Fibroblast of villous mesenchyme (primary cell): ENCODE measurements around the gene FLT1. TPM values are rescaled to one million over a fixed set of nuclear protein-coding genes. Genes with fewer than 3 reads are reported as not detected.
A peak's percentile ranks its signal among the peaks of the same experiment; 100 is the strongest.

Experiments used
- DNase-seq: peaks from one replicate; pipeline ENCODE4 v3.0.0-alpha.2; 2010; ENCODE audit warnings: low read depth
- H3K4me3 ChIP-seq: 2 replicates; pipeline ENCODE4 v1.5.1; 2011; ENCODE audit warnings: low read depth, mild to moderate bottlenecking, low read length
- total RNA-seq: library from RNA; depleted of rRNA; stranded (reverse); fragments of >200 nt; gene quantifications from 2 replicates; pipeline ENCODE4 v1.2.3, GENCODE V29; 2012
- TF ChIP-seq, protein P1 (sequence below): IDR thresholded peaks from 2 replicates; pipeline ENCODE4 v1.5.1; 2012; ENCODE audit warnings: low read depth, mild to moderate bottlenecking, low read length; ENCODE audit not compliant: insufficient read depth

Gene FLT1
- total RNA-seq, 1 donor = 12.1 TPM

DNA sequence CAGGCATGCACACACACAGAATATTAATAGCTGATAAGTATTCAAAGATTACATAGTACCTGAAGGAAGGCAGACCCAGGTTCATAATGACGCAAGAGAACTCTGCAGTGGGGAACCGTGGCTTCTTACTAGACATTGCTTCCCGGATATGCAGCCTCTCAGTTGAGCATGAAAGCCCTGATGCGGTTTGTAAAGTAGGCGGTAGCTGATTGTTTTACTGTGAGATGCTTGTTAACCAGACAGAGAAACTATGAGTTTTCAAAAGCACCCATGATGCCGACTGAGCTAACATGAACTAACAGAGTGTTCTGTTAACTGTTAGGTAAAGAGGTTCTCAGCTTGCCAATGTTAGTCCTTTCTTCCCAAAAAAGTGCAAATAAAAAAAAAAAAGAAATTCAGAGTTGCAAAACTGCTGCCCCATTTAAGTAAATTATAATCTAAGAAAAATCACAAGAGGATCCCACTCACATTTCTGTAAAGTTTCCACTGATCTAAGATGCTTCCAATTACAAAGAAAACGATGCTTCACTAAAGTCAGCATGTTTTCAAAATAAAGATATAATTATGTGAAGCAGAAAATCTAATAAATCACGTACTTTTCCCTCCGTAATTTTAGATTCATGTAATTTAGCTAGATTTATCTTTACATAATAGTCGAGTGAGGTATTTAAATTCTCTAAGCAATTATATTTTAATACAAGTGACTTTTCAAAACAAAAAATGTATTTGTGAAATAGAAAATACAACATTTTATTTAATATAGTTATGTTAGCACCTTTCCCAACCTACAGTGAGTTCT lies 2.2 kb downstream of the FLT1 start:
- H3K4me3 ChIP-seq = peak overlapping the region; percentile 93

DNA sequence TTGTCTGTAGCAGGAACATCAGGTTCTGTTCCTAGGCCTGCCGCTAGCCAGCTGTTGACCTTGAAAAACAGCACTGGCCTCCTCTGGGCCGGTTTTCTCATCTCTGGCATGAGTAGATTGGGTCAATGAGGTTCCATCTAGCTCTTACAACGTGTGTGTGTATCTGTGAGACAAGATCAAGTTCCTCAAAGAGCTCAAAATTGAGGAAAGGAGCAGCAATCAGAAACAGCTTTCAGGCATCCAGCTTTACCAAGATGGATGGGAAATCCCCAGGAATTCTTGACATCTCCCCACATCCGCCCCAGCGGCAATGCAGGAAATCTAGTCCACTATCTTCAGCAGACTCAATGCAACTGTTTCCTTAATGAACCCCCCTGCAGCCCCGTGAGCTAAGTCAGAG lies 4.9 kb downstream of the FLT1 start:
- TF ChIP-seq, protein P1, sequence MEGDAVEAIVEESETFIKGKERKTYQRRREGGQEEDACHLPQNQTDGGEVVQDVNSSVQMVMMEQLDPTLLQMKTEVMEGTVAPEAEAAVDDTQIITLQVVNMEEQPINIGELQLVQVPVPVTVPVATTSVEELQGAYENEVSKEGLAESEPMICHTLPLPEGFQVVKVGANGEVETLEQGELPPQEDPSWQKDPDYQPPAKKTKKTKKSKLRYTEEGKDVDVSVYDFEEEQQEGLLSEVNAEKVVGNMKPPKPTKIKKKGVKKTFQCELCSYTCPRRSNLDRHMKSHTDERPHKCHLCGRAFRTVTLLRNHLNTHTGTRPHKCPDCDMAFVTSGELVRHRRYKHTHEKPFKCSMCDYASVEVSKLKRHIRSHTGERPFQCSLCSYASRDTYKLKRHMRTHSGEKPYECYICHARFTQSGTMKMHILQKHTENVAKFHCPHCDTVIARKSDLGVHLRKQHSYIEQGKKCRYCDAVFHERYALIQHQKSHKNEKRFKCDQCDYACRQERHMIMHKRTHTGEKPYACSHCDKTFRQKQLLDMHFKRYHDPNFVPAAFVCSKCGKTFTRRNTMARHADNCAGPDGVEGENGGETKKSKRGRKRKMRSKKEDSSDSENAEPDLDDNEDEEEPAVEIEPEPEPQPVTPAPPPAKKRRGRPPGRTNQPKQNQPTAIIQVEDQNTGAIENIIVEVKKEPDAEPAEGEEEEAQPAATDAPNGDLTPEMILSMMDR = no peak

More for the DNA sequence above, 2.2 kb downstream of the FLT1 start:
- peak; percentile 89 for DNase-seq
- TF ChIP-seq, protein P1 = no peak

GRCh38 chr13:28489524-28489931 lies 5.4 kb downstream of the FLT1 start:
- peak overlapping the region; percentile 13 for H3K4me3 ChIP-seq
- DNase-seq = peak; percentile 91
- TF ChIP-seq, protein P1 = no peak

More for the DNA sequence above, 4.9 kb downstream of the FLT1 start:
- H3K4me3 ChIP-seq = peak overlapping the region; percentile 28
- DNase-seq = peak; percentile 80

DNA sequence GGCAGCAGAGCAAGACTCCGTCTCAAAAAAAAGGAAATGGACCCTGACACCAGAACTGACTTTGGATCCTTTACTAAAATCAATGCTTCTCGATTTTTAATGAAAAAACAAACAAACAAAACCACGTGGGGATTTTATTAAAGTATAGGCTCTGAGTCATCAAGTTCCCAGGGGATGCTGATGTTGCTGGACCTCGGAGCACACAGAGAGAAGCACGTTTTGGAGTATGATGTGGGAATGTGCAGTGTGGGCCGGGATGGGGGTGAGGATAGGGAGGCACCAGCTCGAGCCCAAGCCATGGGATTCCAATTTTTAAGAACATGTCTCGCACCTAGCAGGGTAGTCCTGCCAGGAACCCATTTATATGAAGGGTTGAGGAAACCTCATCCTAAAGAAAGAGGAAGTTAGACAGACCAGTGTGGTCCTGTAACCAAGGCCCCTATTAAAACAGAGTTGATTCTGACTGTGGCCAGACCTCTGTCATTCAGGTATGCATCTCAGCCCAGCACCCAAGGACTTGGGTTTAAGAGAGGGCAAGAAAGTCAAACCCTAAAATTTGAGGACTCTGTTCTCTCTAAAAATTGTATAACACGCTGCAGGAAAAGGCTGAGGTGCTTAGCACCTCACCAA lies 6.4 kb downstream of the FLT1 start:
- TF ChIP-seq, protein P1 = no peak
- H3K4me3 ChIP-seq = no peak overlapping the region
- peak; percentile 33 for DNase-seq

DNA sequence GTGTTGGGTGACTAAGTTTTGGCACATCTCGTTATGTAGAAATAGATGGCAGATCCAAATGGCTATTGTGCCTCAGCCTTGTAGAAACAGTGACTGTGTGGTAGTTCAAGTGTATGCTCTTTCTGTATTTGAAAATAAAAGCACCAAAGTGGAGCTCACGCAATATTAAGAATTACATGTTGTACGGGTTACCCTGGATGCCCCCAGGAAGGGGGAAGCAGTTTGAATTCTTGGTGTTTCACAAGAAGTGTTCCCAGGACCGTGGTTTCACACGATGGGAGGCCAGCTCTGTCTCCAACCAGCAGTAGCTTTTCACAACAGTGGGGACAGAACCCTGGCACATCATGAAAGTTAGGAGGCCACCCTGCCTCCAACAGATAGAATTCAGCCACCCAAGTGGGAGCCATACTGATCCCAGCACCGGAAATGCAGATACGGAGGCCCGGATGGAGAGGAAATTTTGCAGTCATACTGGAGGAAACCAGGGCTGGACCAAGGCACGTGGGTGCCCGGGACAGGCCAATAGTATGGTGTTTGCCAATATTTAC lies 8.9 kb downstream of the FLT1 start:
- TF ChIP-seq, protein P1 = no peak
- no peak overlapping the region for H3K4me3 ChIP-seq
- peak; percentile 50 for DNase-seq

DNA sequence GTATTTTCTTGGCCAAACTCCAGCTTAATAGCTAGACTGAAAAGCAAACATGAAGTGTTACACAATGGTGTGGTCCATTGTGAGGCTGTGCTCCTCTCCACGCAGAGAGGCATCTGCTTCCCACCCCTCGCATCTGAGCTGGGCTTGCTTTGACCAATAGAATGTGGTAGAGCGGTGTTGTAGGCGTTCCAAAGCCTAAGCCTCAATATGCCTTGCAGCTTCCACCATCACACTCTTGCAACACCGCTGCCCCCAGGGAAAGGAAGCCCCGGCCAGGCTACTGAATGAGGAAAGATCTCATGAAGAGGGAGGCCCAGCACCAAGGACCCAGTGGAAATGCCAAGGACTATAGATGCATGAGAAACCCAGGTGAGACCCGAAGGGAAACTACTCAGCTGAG lies 9.4 kb downstream of the FLT1 start:
- DNase-seq = peak; percentile 71
- TF ChIP-seq, protein P1 = no peak
- H3K4me3 ChIP-seq = no peak overlapping the region
